Gastrocnemius medialis (tissue), 4 donors: ENCODE data around the gene GPR42.

ENCODE experiments used
- POLR2A ChIP-seq, 2 donors: fragments of 450-650 bp; IDR thresholded peaks; one replicate each; pipeline ENCODE4 v1.6.1; 2017; ENCODE audit warnings: antibody characterized with exemption in 2 of 2, mild to moderate bottlenecking in 2 of 2, moderate library complexity in 2 of 2
- TF ChIP-seq, protein P1 (sequence below), 5 experiments: fragments of 450-650 bp in 3 of 5; fragments of 200-600 bp in 2 of 5; sonication (generic) in 2 of 5; IDR thresholded peaks in 4 of 5; conservative IDR thresholded peaks in 1 of 5; 1 replicate in 4 of 5; 2 replicates in 1 of 5; pipeline ENCODE4 v1.5.1; 2016 to 2019; ENCODE audit warnings: antibody characterized with exemption in 5 of 5, mild to moderate bottlenecking in 3 of 5, moderate library complexity in 3 of 5

DNA sequence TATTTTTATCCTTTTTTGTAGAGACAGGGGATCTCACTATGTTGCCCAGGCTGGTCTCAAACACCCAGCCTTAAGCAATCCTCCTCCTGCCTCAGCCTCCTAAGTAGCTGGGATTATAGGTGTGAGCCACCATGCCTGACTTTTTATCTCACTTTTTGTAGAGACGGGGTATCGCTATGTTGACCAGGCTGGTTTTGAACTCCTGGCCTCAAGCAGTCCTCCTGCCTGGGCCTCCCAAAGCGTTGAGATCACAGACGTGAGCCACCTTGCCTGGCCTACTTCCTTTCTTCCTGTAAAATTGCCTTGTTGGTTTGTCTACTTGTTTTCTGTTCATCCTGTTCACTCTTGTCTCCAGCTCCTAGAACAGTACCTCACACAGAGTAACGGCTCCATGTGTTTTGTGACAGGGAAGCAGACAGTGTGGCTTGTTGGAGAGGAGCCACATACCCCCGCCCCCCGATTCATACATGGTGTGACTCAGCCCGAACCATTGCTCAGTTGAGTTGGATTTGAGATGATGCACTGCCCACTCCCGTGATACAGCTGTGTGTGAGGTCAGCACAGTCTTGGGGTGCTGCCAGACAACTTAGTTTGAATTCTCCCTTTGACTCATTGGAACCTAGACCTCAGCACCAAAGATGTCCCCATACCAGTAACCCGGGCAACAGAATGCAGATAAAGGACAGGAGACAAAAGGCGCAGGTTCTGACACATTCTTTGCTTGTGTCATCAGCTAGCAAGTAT is 34.2 kb downstream of the GPR42 start:
- TF ChIP-seq POLR2A (IDR thresholded peaks at IDR 0.05), result no peak
- TF ChIP-seq, protein P1, sequence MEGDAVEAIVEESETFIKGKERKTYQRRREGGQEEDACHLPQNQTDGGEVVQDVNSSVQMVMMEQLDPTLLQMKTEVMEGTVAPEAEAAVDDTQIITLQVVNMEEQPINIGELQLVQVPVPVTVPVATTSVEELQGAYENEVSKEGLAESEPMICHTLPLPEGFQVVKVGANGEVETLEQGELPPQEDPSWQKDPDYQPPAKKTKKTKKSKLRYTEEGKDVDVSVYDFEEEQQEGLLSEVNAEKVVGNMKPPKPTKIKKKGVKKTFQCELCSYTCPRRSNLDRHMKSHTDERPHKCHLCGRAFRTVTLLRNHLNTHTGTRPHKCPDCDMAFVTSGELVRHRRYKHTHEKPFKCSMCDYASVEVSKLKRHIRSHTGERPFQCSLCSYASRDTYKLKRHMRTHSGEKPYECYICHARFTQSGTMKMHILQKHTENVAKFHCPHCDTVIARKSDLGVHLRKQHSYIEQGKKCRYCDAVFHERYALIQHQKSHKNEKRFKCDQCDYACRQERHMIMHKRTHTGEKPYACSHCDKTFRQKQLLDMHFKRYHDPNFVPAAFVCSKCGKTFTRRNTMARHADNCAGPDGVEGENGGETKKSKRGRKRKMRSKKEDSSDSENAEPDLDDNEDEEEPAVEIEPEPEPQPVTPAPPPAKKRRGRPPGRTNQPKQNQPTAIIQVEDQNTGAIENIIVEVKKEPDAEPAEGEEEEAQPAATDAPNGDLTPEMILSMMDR (IDR thresholded peaks at IDR 0.05 in 4 of 5, conservative IDR thresholded peaks at IDR 0.05 in 1 of 5), result no peak
